A673 (cell line): ENCODE measurements around the gene CARM1.

ENCODE experiments used
- CTCF ChIP-seq: fragments of 300-800, 200-600 bp; sonication (generic); conservative IDR thresholded peaks from 2 replicates; pipeline ENCODE4 v1.5.1; 2017; ENCODE audit warnings: low read depth, mild to moderate bottlenecking, antibody characterized with exemption, low read length, moderate library complexity, mixed read lengths
- EZH2 ChIP-seq: fragments of 200-600 bp; sonication (generic); IDR thresholded peaks from 2 replicates; pipeline ENCODE4 v1.6.1; 2017; ENCODE audit warnings: borderline replicate concordance, low read depth, mild to moderate bottlenecking, mixed read lengths, antibody characterized with exemption, low read length; ENCODE audit not compliant: poor library complexity, severe bottlenecking

- TF ChIP-seq CTCF (no peak), EZH2 (no peak)
Observed at GRCh38 chr19:10894911-10895213, 23.5 kb downstream of the CARM1 start.
